Chondrocyte (in vitro differentiated cells): Measurements from ENCODE around the gene COX6B1. TPM values are rescaled to one million over a fixed set of nuclear protein-coding genes. Genes with fewer than 3 reads are reported as not detected.

Experiments
- DNase-seq: peaks from one replicate; pipeline ENCODE4 v3.0.0; 2021; ENCODE audit warnings: mixed read lengths, low spot score
- H3K27ac Mint-ChIP-seq: one replicate; pipeline ENCODE4 v1.8.0; 2021; ENCODE audit warnings: mild to moderate bottlenecking, moderate library complexity, mixed read lengths; ENCODE audit not compliant: unreplicated experiment
- H3K27me3 Mint-ChIP-seq: 2 replicates; pipeline ENCODE4 v1.8.0; 2021; ENCODE audit warnings: low read depth, mixed read lengths
- H3K36me3 Mint-ChIP-seq: 2 replicates; pipeline ENCODE4 v1.8.0; 2021; ENCODE audit warnings: low read depth, mixed read lengths
- H3K4me1 Mint-ChIP-seq: 2 replicates; pipeline ENCODE4 v1.8.0; 2021; ENCODE audit warnings: low read depth, mild to moderate bottlenecking, mixed read lengths
- H3K4me3 Mint-ChIP-seq: one replicate; pipeline ENCODE4 v1.8.0; 2021; ENCODE audit warnings: mild to moderate bottlenecking, moderate library complexity, mixed read lengths; ENCODE audit not compliant: unreplicated experiment
- H3K9me3 Mint-ChIP-seq: 2 replicates; pipeline ENCODE4 v1.8.0; 2021; ENCODE audit warnings: low read depth, mixed read lengths
- CTCF ChIP-seq: fragments of 200-600 bp; sonication (generic); IDR thresholded peaks from 2 replicates; pipeline ENCODE4 v1.5.0; 2021; ENCODE audit warnings: antibody characterized with exemption, mild to moderate bottlenecking, moderate library complexity
- total RNA-seq: library from RNA; stranded (reverse); gene quantifications from 3 replicates; pipeline ENCODE4 v1.2.1, GENCODE V29; 2021

Gene COX6B1
- total RNA-seq, 1 donor from 2014 or later = 266 TPM

GRCh38 chr19:35665604-35666003 is 17.5 kb downstream of the COX6B1 start:
- no peak for TF ChIP-seq CTCF
- DNase-seq = no peak
- H3K27ac Mint-ChIP-seq = no peak overlapping the region
- H3K36me3 Mint-ChIP-seq = peaks cover 10% of the 10 kb centered on the region
- H3K27me3 Mint-ChIP-seq = peaks cover 11% of the 10 kb centered on the region
- H3K4me1 Mint-ChIP-seq = no peaks in the 10 kb centered on the region
- H3K9me3 Mint-ChIP-seq = no peaks in the 10 kb centered on the region
- H3K4me3 Mint-ChIP-seq = no peak overlapping the region

- DNase-seq = no peak
Measured at GRCh38 chr19:35666251-35666913, 18.3 kb downstream of the COX6B1 start, which contains the start of gene UPK1A. TSS of gene UPK1A (plus strand) at chr19:35666517. CDS start at chr19:35666813, 296 bp downstream.

GRCh38 chr19:35669566-35669965 is 21.4 kb downstream of the COX6B1 start:
- Mint-ChIP-seq H3K4me3 (no peak overlapping the region), H3K27me3 (peaks cover 21% of the 10 kb centered on the region), H3K27ac (no peak overlapping the region), H3K4me1 (peaks cover 8% of the 10 kb centered on the region), H3K36me3 (no peaks in the 10 kb centered on the region), H3K9me3 (no peaks in the 10 kb centered on the region)
- TF ChIP-seq CTCF = no peak
- no peak for DNase-seq

More at GRCh38 chr19:35666251-35666913, 18.3 kb downstream of the COX6B1 start, which contains the start of gene UPK1A:
- H3K36me3 Mint-ChIP-seq = peaks cover 6% of the 10 kb centered on the region
- H3K4me1 Mint-ChIP-seq = no peaks in the 10 kb centered on the region
- peaks cover 14% of the 10 kb centered on the region for H3K27me3 Mint-ChIP-seq
- TF ChIP-seq CTCF = no peak
- no peaks in the 10 kb centered on the region for H3K9me3 Mint-ChIP-seq
- no peak within 1 kb of the TSS for H3K27ac Mint-ChIP-seq
- H3K4me3 Mint-ChIP-seq = no peak within 1 kb of the TSS

DNA sequence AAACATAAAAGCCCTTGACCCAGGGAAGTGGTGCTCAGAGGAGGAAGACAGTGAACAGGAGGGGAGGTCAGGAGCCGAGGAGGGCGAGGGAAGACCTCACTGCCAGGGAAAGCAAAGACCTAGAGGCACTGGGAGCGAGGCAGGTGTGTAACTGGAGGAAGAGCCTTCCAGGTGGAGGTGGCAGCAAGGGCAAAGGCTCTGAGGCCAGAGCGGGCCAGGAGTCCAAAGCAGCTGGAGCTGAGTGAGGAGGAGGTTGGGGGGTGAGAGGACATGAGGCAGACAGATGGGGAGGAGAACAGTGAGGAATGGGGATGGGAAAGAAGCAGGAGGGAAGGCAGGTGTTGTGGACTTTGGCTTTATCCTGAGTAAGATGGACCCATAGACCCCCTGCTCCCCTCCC is 21.9 kb downstream of the COX6B1 start:
- Mint-ChIP-seq H3K4me1 (peaks cover 8% of the 10 kb centered on the region), H3K36me3 (no peaks in the 10 kb centered on the region), H3K27me3 (peaks cover 21% of the 10 kb centered on the region), H3K9me3 (no peaks in the 10 kb centered on the region), H3K4me3 (no peak overlapping the region), H3K27ac (no peak overlapping the region)
- TF ChIP-seq CTCF = no peak
- DNase-seq = no peak

DNA sequence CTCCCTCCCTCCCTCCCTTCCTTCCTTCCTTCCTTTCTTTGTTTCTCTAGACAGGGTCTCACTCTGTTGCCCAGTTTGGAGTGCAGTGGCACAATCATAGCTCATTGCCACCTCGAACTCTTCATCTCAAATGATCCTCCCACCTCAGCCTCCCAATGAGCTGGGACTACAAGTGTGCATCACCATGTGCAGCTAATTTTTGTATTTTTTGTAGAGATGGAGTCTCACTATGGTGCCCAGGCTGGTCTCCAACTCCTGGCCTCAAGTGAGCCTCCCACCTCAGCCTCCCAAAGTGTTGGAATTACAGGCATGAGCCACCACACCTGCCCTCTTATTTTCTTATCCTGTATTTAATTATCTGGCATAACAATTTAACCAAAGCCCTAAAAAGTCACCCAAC is 22.6 kb downstream of the COX6B1 start:
- Mint-ChIP-seq H3K4me1 (peaks cover 8% of the 10 kb centered on the region), H3K9me3 (no peaks in the 10 kb centered on the region), H3K36me3 (no peaks in the 10 kb centered on the region), H3K4me3 (no peak overlapping the region), H3K27ac (no peak overlapping the region), H3K27me3 (peaks cover 21% of the 10 kb centered on the region)
- TF ChIP-seq CTCF = no peak
- DNase-seq = no peak
